NAMALWA (cell line): ENCODE measurements around the gene ELL3.
"Not testable (repeated sequence)": the region's sequence is repeated elsewhere in the genome, so short reads cannot be mapped to it uniquely, and the experiment has no call there.

Experiments
- DNase-seq: peaks from one replicate; pipeline ENCODE4 v3.0.0-alpha.2; 2015; ENCODE audit warnings: low spot score

Gene ELL3

GRCh38 chr15:43791993-43792760 is 15.4 kb upstream of the ELL3 start, which contains the start of gene SERF2:
TSS of gene SERF2 (plus strand) at chr15:43792320. CDS start at chr15:43792377, 57 bp downstream.
- peak; percentile 99 for DNase-seq

- peak; percentile 94 for DNase-seq
Observed at GRCh38 chr15:43789409-43789808, 12.6 kb upstream of the ELL3 start.

- no peak for DNase-seq
Observed at GRCh38 chr15:43779016-43779415, 2.2 kb upstream of the ELL3 start.

- peak; percentile 94 for DNase-seq
Observed at GRCh38 chr15:43777267-43777914, 625 bp upstream of the ELL3 start.

GRCh38 chr15:43776101-43776717 is 557 bp downstream of the ELL3 start:
- DNase-seq: peak; percentile 96

- peak; percentile 48 for DNase-seq
Observed at GRCh38 chr15:43775411-43775965, 1.3 kb downstream of the ELL3 start.

- DNase-seq: no peak
Observed at GRCh38 chr15:43774062-43774461, 2.7 kb downstream of the ELL3 start.

GRCh38 chr15:43772624-43773023 is 4.1 kb downstream of the ELL3 start:
- no peak for DNase-seq

- DNase-seq: no peak
Observed at GRCh38 chr15:43771816-43772215, 5.0 kb downstream of the ELL3 start.

GRCh38 chr15:43769584-43770228 is 7.1 kb downstream of the ELL3 start:
- peak; percentile 82 for DNase-seq

- DNase-seq: no peak
Observed at GRCh38 chr15:43763819-43764446, 12.8 kb downstream of the ELL3 start.

- no peak for DNase-seq
Observed at GRCh38 chr15:43762824-43763223, 13.9 kb downstream of the ELL3 start.

GRCh38 chr15:43751885-43752284 is 24.9 kb downstream of the ELL3 start:
- no peak for DNase-seq

- peak; percentile 93 for DNase-seq
Observed at GRCh38 chr15:43749690-43750345, 26.9 kb downstream of the ELL3 start.

GRCh38 chr15:43748376-43748775 is 28.4 kb downstream of the ELL3 start:
- DNase-seq: peak; percentile 58

GRCh38 chr15:43746903-43747309 is 29.9 kb downstream of the ELL3 start:
- peak; percentile 63 for DNase-seq

- DNase-seq: peak; percentile 92
Observed at GRCh38 chr15:43746245-43746902, 30.4 kb downstream of the ELL3 start, which contains the start of gene PDIA3. TSS of gene PDIA3 (plus strand) at chr15:43746438. CDS start at chr15:43746540, 102 bp downstream.

GRCh38 chr15:43735416-43735815 is 41.4 kb downstream of the ELL3 start:
- no peak for DNase-seq

- not testable (repeated sequence) for DNase-seq
Observed at GRCh38 chr15:43728053-43728725, 48.6 kb downstream of the ELL3 start.

- not testable (repeated sequence) for DNase-seq
Observed at GRCh38 chr15:43726306-43726705, 50.5 kb downstream of the ELL3 start.
